Stimulated activated naive B cell treated with anti-CD40 and anti-IgM and Interleukin-4, amounts not matched to agents 10 μg/mL and 1 μg/mL and 100 μg/mL, for 72 hours (primary cell): ENCODE results near the gene PHTF2.

ENCODE experiments used
- ATAC-seq, 2 donors: fragments of 150-1000 bp; cut with Tn5 transposase; replicated peaks; 2 replicates each; pipeline ENCODE4 v1.10.0; 2021; ENCODE audit warnings: moderate library complexity in 1 of 2
- DNase-seq: peaks from one replicate; pipeline ENCODE4 v3.0.0; 2021
- H3K27ac Mint-ChIP-seq: one replicate; pipeline ENCODE4 v1.8.0; 2022; ENCODE audit warnings: mild to moderate bottlenecking, mixed read lengths
- H3K27me3 Mint-ChIP-seq, 2 donors: one replicate each; pipeline ENCODE4 v1.8.0; 2022; ENCODE audit warnings: mixed read lengths in 2 of 2
- H3K36me3 Mint-ChIP-seq, 2 donors: one replicate each; pipeline ENCODE4 v1.8.0; 2022; ENCODE audit warnings: mixed read lengths in 2 of 2, mild to moderate bottlenecking in 1 of 2
- H3K4me1 Mint-ChIP-seq, 2 donors: one replicate each; pipeline ENCODE4 v1.8.0; 2022; ENCODE audit warnings: mixed read lengths in 2 of 2, mild to moderate bottlenecking in 1 of 2
- H3K4me3 Mint-ChIP-seq, 2 donors: one replicate each; pipeline ENCODE4 v1.8.0; 2022; ENCODE audit warnings: mild to moderate bottlenecking in 2 of 2, mixed read lengths in 2 of 2, moderate library complexity in 1 of 2
- H3K9me3 Mint-ChIP-seq, 2 donors: one replicate each; pipeline ENCODE4 v1.8.0; 2022; ENCODE audit warnings: mixed read lengths in 2 of 2, mild to moderate bottlenecking in 1 of 2

The PHTF2 gene

GRCh38 chr7:77918676-77919075 lies 120.1 kb downstream of the PHTF2 start:
- Mint-ChIP-seq H3K9me3 (no peaks in the 10 kb centered on the region), H3K27ac (no peak overlapping the region), H3K27me3 (no peaks in the 10 kb centered on the region), H3K4me3 (no peak overlapping the region), H3K4me1 (peaks cover 19 to 24% of the 10 kb centered on the region in 2 donors), H3K36me3 (peaks cover 13 to 27% of the 10 kb centered on the region in 2 donors)
- no peak for DNase-seq
- no peak for ATAC-seq

GRCh38 chr7:77923419-77923818 lies 124.8 kb downstream of the PHTF2 start:
- Mint-ChIP-seq H3K4me1 (peaks cover 5 to 7% of the 10 kb centered on the region in 2 donors), H3K9me3 (no peaks in the 10 kb centered on the region)
- ATAC-seq = no peak

GRCh38 chr7:77930496-77930895 lies 131.9 kb downstream of the PHTF2 start:
- peaks cover 20 to 30% of the 10 kb centered on the region in 2 donors for H3K36me3 Mint-ChIP-seq
- no peak overlapping the region for H3K4me3 Mint-ChIP-seq
- H3K9me3 Mint-ChIP-seq = no peaks in the 10 kb centered on the region
- ATAC-seq (no peak), DNase-seq (no peak)
- H3K27me3 Mint-ChIP-seq = no peaks in the 10 kb centered on the region
- H3K27ac Mint-ChIP-seq = no peak overlapping the region
- H3K4me1 Mint-ChIP-seq = peaks cover 9 to 19% of the 10 kb centered on the region in 2 donors

More at GRCh38 chr7:77923419-77923818, 124.8 kb downstream of the PHTF2 start:
- Mint-ChIP-seq H3K36me3 (peaks cover 8 to 30% of the 10 kb centered on the region in 2 donors), H3K27me3 (no peaks in the 10 kb centered on the region), H3K4me3 (no peak overlapping the region), H3K27ac (no peak overlapping the region)
- DNase-seq = no peak

GRCh38 chr7:77931841-77932240 lies 133.3 kb downstream of the PHTF2 start:
- DNase-seq = no peak
- ATAC-seq = no peak
- no peak overlapping the region for H3K4me3 Mint-ChIP-seq
- H3K4me1 Mint-ChIP-seq = peaks cover 10 to 22% of the 10 kb centered on the region in 2 donors
- no peaks in the 10 kb centered on the region for H3K9me3 Mint-ChIP-seq
- H3K27me3 Mint-ChIP-seq = no peaks in the 10 kb centered on the region
- peaks cover 23 to 30% of the 10 kb centered on the region in 2 donors for H3K36me3 Mint-ChIP-seq
- no peak overlapping the region for H3K27ac Mint-ChIP-seq

- no peaks in the 10 kb centered on the region for H3K27me3 Mint-ChIP-seq
- no peak for DNase-seq
- no peak for ATAC-seq
- H3K36me3 Mint-ChIP-seq = peaks cover 21% of the 10 kb centered on the region in 2 donors
- no peaks in the 10 kb centered on the region for H3K9me3 Mint-ChIP-seq
- H3K4me1 Mint-ChIP-seq = peaks cover 10 to 22% of the 10 kb centered on the region in 2 donors
- no peak overlapping the region for H3K4me3 Mint-ChIP-seq
- peak overlapping the region; percentile 14 for H3K27ac Mint-ChIP-seq
Measured at GRCh38 chr7:77933394-77933793, 134.8 kb downstream of the PHTF2 start.

GRCh38 chr7:77935652-77936348 lies 137.2 kb downstream of the PHTF2 start:
- Mint-ChIP-seq H3K27ac (no peak overlapping the region), H3K4me3 (peak overlapping the region in 1 of 2 donors; percentile 37)
- ATAC-seq = no peak

GRCh38 chr7:77940647-77941046 lies 142.1 kb downstream of the PHTF2 start:
- no peak overlapping the region for H3K4me3 Mint-ChIP-seq
- DNase-seq = no peak
- no peaks in the 10 kb centered on the region for H3K9me3 Mint-ChIP-seq
- H3K4me1 Mint-ChIP-seq = peaks cover 5 to 13% of the 10 kb centered on the region in 2 donors
- peaks cover 22 to 26% of the 10 kb centered on the region in 2 donors for H3K36me3 Mint-ChIP-seq
- no peaks in the 10 kb centered on the region for H3K27me3 Mint-ChIP-seq
- ATAC-seq = peak; percentile 22 to 41
- H3K27ac Mint-ChIP-seq = no peak overlapping the region

More at GRCh38 chr7:77935652-77936348, 137.2 kb downstream of the PHTF2 start:
- no peak for DNase-seq
- Mint-ChIP-seq H3K9me3 (no peaks in the 10 kb centered on the region), H3K4me1 (peaks cover 10 to 22% of the 10 kb centered on the region in 2 donors), H3K36me3 (peaks cover 12 to 17% of the 10 kb centered on the region in 2 donors), H3K27me3 (no peaks in the 10 kb centered on the region)

GRCh38 chr7:77942431-77942830 lies 143.9 kb downstream of the PHTF2 start:
- no peaks in the 10 kb centered on the region for H3K9me3 Mint-ChIP-seq
- no peak for DNase-seq
- no peaks in the 10 kb centered on the region for H3K27me3 Mint-ChIP-seq
- peaks cover 5 to 11% of the 10 kb centered on the region in 2 donors for H3K4me1 Mint-ChIP-seq
- peaks cover 21 to 26% of the 10 kb centered on the region in 2 donors for H3K36me3 Mint-ChIP-seq
- H3K4me3 Mint-ChIP-seq = no peak overlapping the region
- no peak overlapping the region for H3K27ac Mint-ChIP-seq
- ATAC-seq = no peak

GRCh38 chr7:77944183-77945182 lies 145.9 kb downstream of the PHTF2 start:
- H3K4me3 Mint-ChIP-seq = no peak overlapping the region
- H3K4me1 Mint-ChIP-seq = peaks cover 5 to 11% of the 10 kb centered on the region in 2 donors
- H3K36me3 Mint-ChIP-seq = peaks cover 21 to 23% of the 10 kb centered on the region in 2 donors
- ATAC-seq (no peak), DNase-seq (no peak)
- no peaks in the 10 kb centered on the region for H3K27me3 Mint-ChIP-seq
- peak overlapping the region; percentile 52 for H3K27ac Mint-ChIP-seq
- H3K9me3 Mint-ChIP-seq = no peaks in the 10 kb centered on the region

- Mint-ChIP-seq H3K9me3 (no peaks in the 10 kb centered on the region), H3K36me3 (peaks cover 3% of the 10 kb centered on the region in 2 donors), H3K27me3 (no peaks in the 10 kb centered on the region), H3K27ac (no peak overlapping the region), H3K4me1 (no peaks in the 10 kb centered on the region), H3K4me3 (no peak overlapping the region)
- ATAC-seq (no peak), DNase-seq (no peak)
Measured at GRCh38 chr7:77950548-77950947, 152.0 kb downstream of the PHTF2 start.

- H3K27me3 Mint-ChIP-seq = no peaks in the 10 kb centered on the region
- H3K27ac Mint-ChIP-seq = no peak overlapping the region
- DNase-seq (no peak), ATAC-seq (no peak)
- H3K4me3 Mint-ChIP-seq = no peak overlapping the region
- no peaks in the 10 kb centered on the region for H3K9me3 Mint-ChIP-seq
- peaks cover 7 to 21% of the 10 kb centered on the region in 2 donors for H3K36me3 Mint-ChIP-seq
- H3K4me1 Mint-ChIP-seq = no peaks in the 10 kb centered on the region
Measured at GRCh38 chr7:77954773-77955555, 156.4 kb downstream of the PHTF2 start.

GRCh38 chr7:77958436-77958835 lies 159.9 kb downstream of the PHTF2 start:
- no peak overlapping the region for H3K4me3 Mint-ChIP-seq
- H3K36me3 Mint-ChIP-seq = peaks cover 11 to 31% of the 10 kb centered on the region in 2 donors
- H3K27ac Mint-ChIP-seq = no peak overlapping the region
- ATAC-seq (no peak), DNase-seq (no peak)
- H3K9me3 Mint-ChIP-seq = no peaks in the 10 kb centered on the region
- H3K27me3 Mint-ChIP-seq = no peaks in the 10 kb centered on the region
- H3K4me1 Mint-ChIP-seq = no peaks in the 10 kb centered on the region

- Mint-ChIP-seq H3K4me3 (no peak overlapping the region), H3K9me3 (no peaks in the 10 kb centered on the region), H3K27ac (no peak overlapping the region), H3K4me1 (no peaks in the 10 kb centered on the region), H3K36me3 (peaks cover 11 to 31% of the 10 kb centered on the region in 2 donors), H3K27me3 (no peaks in the 10 kb centered on the region)
- no peak for ATAC-seq
- DNase-seq = no peak
Measured at GRCh38 chr7:77959080-77959479, 160.5 kb downstream of the PHTF2 start.

GRCh38 chr7:77960336-77960735 lies 161.8 kb downstream of the PHTF2 start:
- Mint-ChIP-seq H3K27ac (no peak overlapping the region), H3K36me3 (peaks cover 15 to 35% of the 10 kb centered on the region in 2 donors), H3K4me3 (no peak overlapping the region), H3K27me3 (no peaks in the 10 kb centered on the region), H3K4me1 (peaks cover 0 to 5% of the 10 kb centered on the region in 2 donors), H3K9me3 (peaks cover 0 to 2% of the 10 kb centered on the region in 2 donors)
- DNase-seq (no peak), ATAC-seq (no peak)
